Osteocyte (in vitro differentiated cells): Measurements from ENCODE around the gene MIEF2. TPM values are rescaled to one million over a fixed set of nuclear protein-coding genes. Genes with fewer than 3 reads are reported as not detected.

Source experiments
- DNase-seq: peaks from one replicate; pipeline ENCODE4 v3.0.0; 2021; ENCODE audit warnings: mixed read lengths; ENCODE audit not compliant: unreplicated experiment; ENCODE audit errors: extremely low spot score
- H3K27ac Mint-ChIP-seq: one replicate; pipeline ENCODE4 v1.8.0; 2021; ENCODE audit warnings: mild to moderate bottlenecking, mixed read lengths; ENCODE audit not compliant: unreplicated experiment
- H3K27me3 Mint-ChIP-seq: one replicate; pipeline ENCODE4 v1.8.0; 2021; ENCODE audit warnings: mixed read lengths; ENCODE audit not compliant: unreplicated experiment
- H3K36me3 Mint-ChIP-seq: one replicate; pipeline ENCODE4 v1.8.0; 2021; ENCODE audit warnings: mixed read lengths; ENCODE audit not compliant: unreplicated experiment
- H3K4me1 Mint-ChIP-seq: one replicate; pipeline ENCODE4 v1.8.0; 2021; ENCODE audit warnings: mixed read lengths; ENCODE audit not compliant: unreplicated experiment
- H3K4me3 Mint-ChIP-seq: one replicate; pipeline ENCODE4 v1.8.0; 2021; ENCODE audit warnings: mild to moderate bottlenecking, moderate library complexity, mixed read lengths; ENCODE audit not compliant: unreplicated experiment
- H3K9me3 Mint-ChIP-seq: one replicate; pipeline ENCODE4 v1.8.0; 2021; ENCODE audit warnings: mixed read lengths; ENCODE audit not compliant: unreplicated experiment
- CTCF ChIP-seq: fragments of 200-600 bp; sonication (generic); IDR thresholded peaks from 2 replicates; pipeline ENCODE4 v1.5.0; 2021; ENCODE audit warnings: antibody characterized with exemption, mild to moderate bottlenecking, moderate library complexity
- total RNA-seq: library from RNA; stranded (reverse); gene quantifications from 2 replicates; pipeline ENCODE4 v1.2.1, GENCODE V29; 2021

Gene MIEF2
- total RNA-seq, 1 donor from 2014 or later, result 15.3 TPM

DNA sequence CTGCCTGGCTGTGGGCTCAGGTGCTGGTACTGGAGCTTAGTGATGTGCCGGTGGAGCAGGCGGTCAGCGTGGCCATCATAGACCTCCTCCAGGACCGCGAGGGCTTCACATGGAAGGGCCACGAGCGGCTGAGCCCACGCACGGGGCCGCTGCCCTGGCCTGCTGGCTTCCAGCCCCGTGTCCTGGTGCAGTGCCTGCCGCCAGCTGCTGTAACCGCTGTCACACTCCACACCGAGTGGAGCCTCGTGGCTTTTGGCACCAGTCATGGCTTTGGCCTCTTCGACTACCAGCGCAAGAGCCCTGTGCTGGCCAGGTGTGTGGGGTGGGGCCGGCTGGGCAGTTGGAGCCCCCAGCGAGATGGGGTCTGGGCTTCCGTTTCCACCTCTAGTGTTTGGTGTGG, 23.0 kb upstream of the MIEF2 start:
- Mint-ChIP-seq H3K4me3 (no peak overlapping the region), H3K27ac (no peak overlapping the region)

GRCh38 chr17:18238299-18238698, 22.2 kb upstream of the MIEF2 start:
- no peaks in the 10 kb centered on the region for H3K27me3 Mint-ChIP-seq
- no peak for TF ChIP-seq CTCF
- H3K9me3 Mint-ChIP-seq, result no peaks in the 10 kb centered on the region
- no peak for DNase-seq
- no peak overlapping the region for H3K27ac Mint-ChIP-seq
- peaks cover 13% of the 10 kb centered on the region for H3K36me3 Mint-ChIP-seq
- peaks cover 19% of the 10 kb centered on the region for H3K4me1 Mint-ChIP-seq
- H3K4me3 Mint-ChIP-seq, result no peak overlapping the region

More for the DNA sequence above, 23.0 kb upstream of the MIEF2 start:
- Mint-ChIP-seq H3K27me3 (no peaks in the 10 kb centered on the region), H3K4me1 (peaks cover 19% of the 10 kb centered on the region), H3K9me3 (no peaks in the 10 kb centered on the region), H3K36me3 (peaks cover 13% of the 10 kb centered on the region)
- no peak for TF ChIP-seq CTCF
- DNase-seq, result no peak

GRCh38 chr17:18240449-18240848, 20.0 kb upstream of the MIEF2 start:
- no peak for DNase-seq
- H3K4me3 Mint-ChIP-seq, result no peak overlapping the region
- H3K36me3 Mint-ChIP-seq, result peaks cover 16% of the 10 kb centered on the region
- H3K27me3 Mint-ChIP-seq, result no peaks in the 10 kb centered on the region
- TF ChIP-seq CTCF, result no peak
- H3K27ac Mint-ChIP-seq, result no peak overlapping the region
- peaks cover 12% of the 10 kb centered on the region for H3K4me1 Mint-ChIP-seq
- no peaks in the 10 kb centered on the region for H3K9me3 Mint-ChIP-seq

GRCh38 chr17:18241229-18241871, 19.1 kb upstream of the MIEF2 start:
- Mint-ChIP-seq H3K27me3 (no peaks in the 10 kb centered on the region), H3K36me3 (peaks cover 21% of the 10 kb centered on the region), H3K4me3 (no peak overlapping the region), H3K27ac (no peak overlapping the region), H3K9me3 (no peaks in the 10 kb centered on the region), H3K4me1 (peaks cover 3% of the 10 kb centered on the region)
- no peak for TF ChIP-seq CTCF
- no peak for DNase-seq

- Mint-ChIP-seq H3K27me3 (no peaks in the 10 kb centered on the region), H3K4me3 (no peak overlapping the region), H3K36me3 (peaks cover 21% of the 10 kb centered on the region), H3K27ac (peak overlapping the region; percentile 23), H3K4me1 (peaks cover 2% of the 10 kb centered on the region), H3K9me3 (no peaks in the 10 kb centered on the region)
- no peak for TF ChIP-seq CTCF
- no peak for DNase-seq
Measured at GRCh38 chr17:18245038-18245776, 15.3 kb upstream of the MIEF2 start.
